GM23338 (cell line): ENCODE data around the gene ZNF662. TPM values are rescaled to one million over a fixed set of nuclear protein-coding genes. Genes with fewer than 3 reads are reported as not detected.
A peak's percentile ranks its signal among the peaks of the same experiment; 100 is the strongest.

ENCODE experiments used
- ATAC-seq: fragments of 200-7000 bp; cut with Tn5 transposase; 3 replicates; pipeline ENCODE4 v1.9.1; 2020
- DNase-seq: peaks from one replicate; pipeline ENCODE4 v3.0.0-alpha.2; 2015; ENCODE audit warnings: low spot score
- H2AFZ ChIP-seq: fragments of 200-600 bp; sonication (generic); 2 replicates; pipeline ENCODE4 v1.8.0; 2016; ENCODE audit warnings: antibody characterized with exemption, mild to moderate bottlenecking, moderate library complexity
- H3F3A ChIP-seq: fragments of 200-600 bp; sonication (generic); replicated peaks from 2 replicates; pipeline ENCODE4 v1.8.0; 2017; ENCODE audit warnings: antibody characterized with exemption, mixed run types, low read depth
- H3K27ac ChIP-seq: fragments of 200-600 bp; sonication (generic); 2 replicates; pipeline ENCODE4 v1.6.1; 2016; ENCODE audit warnings: low read depth
- H3K27me3 ChIP-seq: fragments of 200-600 bp; sonication (generic); 2 replicates; pipeline ENCODE4 v1.8.0; 2016; ENCODE audit warnings: mild to moderate bottlenecking, mixed run types, moderate library complexity; ENCODE audit not compliant: insufficient read depth
- H3K36me3 ChIP-seq: fragments of 200-600 bp; sonication (generic); 2 replicates; pipeline ENCODE4 v1.8.0; 2016; ENCODE audit warnings: mild to moderate bottlenecking; ENCODE audit not compliant: insufficient read depth
- H3K4me1 ChIP-seq: fragments of 200-600 bp; sonication (generic); 2 replicates; pipeline ENCODE4 v1.8.0; 2016; ENCODE audit warnings: mild to moderate bottlenecking, moderate library complexity; ENCODE audit not compliant: insufficient read depth
- H3K4me2 ChIP-seq: fragments of 200-600 bp; sonication (generic); 2 replicates; pipeline ENCODE4 v1.7.1; 2017; ENCODE audit warnings: mixed run types
- H3K4me3 ChIP-seq: fragments of 200-600 bp; sonication (generic); 2 replicates; pipeline ENCODE4 v1.6.1; 2016; ENCODE audit warnings: mixed run types
- H3K79me2 ChIP-seq: fragments of 200-600 bp; sonication (generic); replicated peaks from 2 replicates; pipeline ENCODE4 v1.8.0; 2017; ENCODE audit warnings: mild to moderate bottlenecking; ENCODE audit not compliant: insufficient read depth
- H3K9me2 ChIP-seq: fragments of 200-600 bp; sonication (generic); 2 replicates; pipeline ENCODE4 v1.8.0; 2017; ENCODE audit not compliant: insufficient read depth
- H4K20me1 ChIP-seq: fragments of 200-600 bp; sonication (generic); replicated peaks from 2 replicates; pipeline ENCODE4 v1.8.0; 2017; ENCODE audit warnings: mild to moderate bottlenecking; ENCODE audit not compliant: insufficient read depth
- H3K27ac Mint-ChIP-seq: 2 replicates; pipeline ENCODE4 v1.8.0; 2020; ENCODE audit warnings: inconsistent platforms, mild to moderate bottlenecking, moderate library complexity, mixed read lengths
- H3K27me3 Mint-ChIP-seq: 3 replicates; pipeline ENCODE4 v1.8.0; 2022; ENCODE audit warnings: low read depth, mild to moderate bottlenecking, moderate library complexity, mixed read lengths, inconsistent platforms; ENCODE audit not compliant: insufficient read depth, poor library complexity
- H3K36me3 Mint-ChIP-seq: 3 replicates; pipeline ENCODE4 v1.8.0; 2021; ENCODE audit warnings: low read depth, mild to moderate bottlenecking, inconsistent platforms, moderate library complexity, mixed read lengths
- H3K4me1 Mint-ChIP-seq: 3 replicates; pipeline ENCODE4 v1.8.0; 2020; ENCODE audit warnings: mild to moderate bottlenecking, inconsistent platforms, mixed read lengths
- H3K4me3 Mint-ChIP-seq: 3 replicates; pipeline ENCODE4 v1.8.0; 2021; ENCODE audit warnings: moderate library complexity, mild to moderate bottlenecking, inconsistent platforms, mixed read lengths
- H3K9me3 Mint-ChIP-seq: 3 replicates; pipeline ENCODE4 v1.8.0; 2020; ENCODE audit warnings: moderate library complexity, mild to moderate bottlenecking, inconsistent platforms, mixed read lengths
- CTCF ChIP-seq, 2 experiments: fragments of 200-600 bp in 1 of 2; sonication (generic) in 1 of 2; conservative IDR thresholded peaks; 2 replicates each; pipeline versions ENCODE4 v1.5.1 to v1.6.1; 2016 to 2017; ENCODE audit warnings: antibody characterized with exemption in 2 of 2, low read depth in 2 of 2, mild to moderate bottlenecking in 2 of 2, moderate library complexity in 1 of 2
- ETS1 ChIP-seq: IDR thresholded peaks from 2 replicates; pipeline ENCODE4 v1.6.1; 2016; ENCODE audit warnings: antibody characterized with exemption
- EZH2 ChIP-seq: fragments of 200-600 bp; sonication (generic); IDR thresholded peaks from one replicate; pipeline ENCODE4 v1.8.0; 2017; ENCODE audit warnings: antibody characterized with exemption, mild to moderate bottlenecking, low read depth; ENCODE audit not compliant: unreplicated experiment
- EZH2phosphoT487 ChIP-seq: fragments of 200-600 bp; sonication (generic); IDR thresholded peaks from one replicate; pipeline ENCODE4 v1.8.1; 2018; ENCODE audit warnings: antibody characterized with exemption; ENCODE audit not compliant: unreplicated experiment
- JUNB ChIP-seq: IDR thresholded peaks from one replicate; pipeline ENCODE4 v1.6.1; 2016; ENCODE audit warnings: antibody characterized with exemption; ENCODE audit not compliant: unreplicated experiment
- STAT1 ChIP-seq: IDR thresholded peaks from one replicate; pipeline ENCODE4 v1.6.1; 2016; ENCODE audit warnings: antibody characterized with exemption; ENCODE audit not compliant: unreplicated experiment
- ZNF331 ChIP-seq: fragments of 250-450 bp; sonication (Bioruptor Pico); IDR thresholded peaks from 2 replicates; pipeline ENCODE4 v1.5.0; 2020; ENCODE audit warnings: low read depth, mild to moderate bottlenecking, moderate library complexity
- polyA plus RNA-seq: library from polyadenylated mRNA; unstranded; fragments of >200 nt; fragmentation: Nextera tagmentation; extraction: Ambion mirVana; gene quantifications from 2 replicates; pipeline ENCODE4 v1.2.1, GENCODE V29; 2016
- total RNA-seq: library from RNA; depleted of rRNA; stranded (reverse); fragments of >200 nt; shearing (Covaris generic); gene quantifications from 2 replicates; pipeline ENCODE4 v1.2.3, GENCODE V29; 2014
- TF ChIP-seq, protein P1 (sequence below): IDR thresholded peaks from one replicate; pipeline ENCODE4 v1.6.1; 2018; ENCODE audit warnings: antibody characterized with exemption; ENCODE audit not compliant: unreplicated experiment

ZNF662 gene
- total and polyA plus RNA-seq, 2 experiments from 2014 or later = 0.84 to 1.5 TPM

DNA sequence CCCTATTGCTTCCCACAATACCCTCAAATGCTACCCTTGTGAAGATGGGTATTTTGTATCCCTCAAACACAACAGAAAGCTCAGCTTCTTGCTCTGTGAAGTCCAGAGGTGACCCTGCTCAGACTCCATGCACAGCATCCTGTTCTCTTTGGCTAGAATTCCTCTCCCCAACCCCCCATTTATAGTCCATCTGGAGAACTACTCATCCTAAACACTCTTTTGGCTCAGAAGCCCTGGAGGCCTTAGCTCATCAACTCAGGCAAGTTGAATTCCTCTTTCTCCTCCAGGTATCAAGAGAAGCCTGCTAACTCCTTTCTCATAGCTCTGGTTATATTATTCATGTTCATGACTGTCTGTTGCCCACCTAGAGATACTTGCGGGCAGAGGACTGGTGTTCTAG lies 54.8 kb downstream of the ZNF662 start (continued):
- TF ChIP-seq, protein P1, sequence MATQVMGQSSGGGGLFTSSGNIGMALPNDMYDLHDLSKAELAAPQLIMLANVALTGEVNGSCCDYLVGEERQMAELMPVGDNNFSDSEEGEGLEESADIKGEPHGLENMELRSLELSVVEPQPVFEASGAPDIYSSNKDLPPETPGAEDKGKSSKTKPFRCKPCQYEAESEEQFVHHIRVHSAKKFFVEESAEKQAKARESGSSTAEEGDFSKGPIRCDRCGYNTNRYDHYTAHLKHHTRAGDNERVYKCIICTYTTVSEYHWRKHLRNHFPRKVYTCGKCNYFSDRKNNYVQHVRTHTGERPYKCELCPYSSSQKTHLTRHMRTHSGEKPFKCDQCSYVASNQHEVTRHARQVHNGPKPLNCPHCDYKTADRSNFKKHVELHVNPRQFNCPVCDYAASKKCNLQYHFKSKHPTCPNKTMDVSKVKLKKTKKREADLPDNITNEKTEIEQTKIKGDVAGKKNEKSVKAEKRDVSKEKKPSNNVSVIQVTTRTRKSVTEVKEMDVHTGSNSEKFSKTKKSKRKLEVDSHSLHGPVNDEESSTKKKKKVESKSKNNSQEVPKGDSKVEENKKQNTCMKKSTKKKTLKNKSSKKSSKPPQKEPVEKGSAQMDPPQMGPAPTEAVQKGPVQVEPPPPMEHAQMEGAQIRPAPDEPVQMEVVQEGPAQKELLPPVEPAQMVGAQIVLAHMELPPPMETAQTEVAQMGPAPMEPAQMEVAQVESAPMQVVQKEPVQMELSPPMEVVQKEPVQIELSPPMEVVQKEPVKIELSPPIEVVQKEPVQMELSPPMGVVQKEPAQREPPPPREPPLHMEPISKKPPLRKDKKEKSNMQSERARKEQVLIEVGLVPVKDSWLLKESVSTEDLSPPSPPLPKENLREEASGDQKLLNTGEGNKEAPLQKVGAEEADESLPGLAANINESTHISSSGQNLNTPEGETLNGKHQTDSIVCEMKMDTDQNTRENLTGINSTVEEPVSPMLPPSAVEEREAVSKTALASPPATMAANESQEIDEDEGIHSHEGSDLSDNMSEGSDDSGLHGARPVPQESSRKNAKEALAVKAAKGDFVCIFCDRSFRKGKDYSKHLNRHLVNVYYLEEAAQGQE = no peak

DNA sequence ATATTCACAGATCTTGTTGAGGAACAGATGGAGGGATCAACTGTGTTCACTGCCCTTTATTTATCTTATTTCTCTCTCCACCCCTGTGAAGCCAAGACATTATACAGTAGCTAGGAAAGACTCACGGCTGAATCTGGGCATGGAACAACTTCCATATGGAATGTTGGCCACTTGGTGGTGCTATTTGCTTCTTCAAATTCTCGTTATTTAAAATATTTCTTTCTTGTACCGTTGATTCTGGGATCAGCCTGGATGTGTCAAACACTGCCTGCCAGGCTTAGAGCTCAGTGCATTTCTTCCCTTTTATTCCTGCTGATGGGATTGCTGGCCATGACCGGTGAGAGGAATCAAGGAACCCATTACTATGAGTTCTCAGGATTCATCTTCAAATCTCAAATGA lies 55.7 kb downstream of the ZNF662 start:
- no peaks in the 10 kb centered on the region for H3K4me1 ChIP-seq
- Mint-ChIP-seq H3K9me3 (no peaks in the 10 kb centered on the region; the same call in 2 of the 3 replicates), H3K27ac (no peak overlapping the region), H3K36me3 (no peaks in the 10 kb centered on the region), H3K4me1 (no peaks in the 10 kb centered on the region), H3K27me3 (peaks cover 1% of the 10 kb centered on the region), H3K4me3 (no peak overlapping the region)
- H4K20me1 ChIP-seq = no peaks in the 10 kb centered on the region
- H3F3A ChIP-seq = no peaks in the 10 kb centered on the region
- TF ChIP-seq CTCF (conservative IDR thresholded peaks at IDR 0.05; ENCODE audit: low read depth in 2 of 2) (peak; percentile 75 to 80), STAT1 (no peak)
- DNase-seq (peak; percentile 84), ATAC-seq (peak; percentile 83)
- H3K27me3 ChIP-seq = no peaks in the 10 kb centered on the region
- H3K27ac ChIP-seq = no peak overlapping the region
- H3K4me2 ChIP-seq = no peak overlapping the region
- H3K9me2 ChIP-seq = peaks cover 7% of the 10 kb centered on the region; the same call in 1 of the 2 replicates
- no peak overlapping the region for H2AFZ ChIP-seq
- H3K79me2 ChIP-seq = no peaks in the 10 kb centered on the region
- H3K4me3 ChIP-seq = no peak overlapping the region
- H3K36me3 ChIP-seq = no peaks in the 10 kb centered on the region

- TF ChIP-seq EZH2phosphoT487 = no peak
- no peak for TF ChIP-seq JUNB
- no peak for TF ChIP-seq CTCF (conservative IDR thresholded peaks at IDR 0.05; ENCODE audit: low read depth in 2 of 2)
- no peak for TF ChIP-seq ETS1
- no peak for TF ChIP-seq ZNF331
- TF ChIP-seq STAT1 = no peak
- no peak for TF ChIP-seq EZH2
- TF ChIP-seq, protein P1 = no peak
- Mint-ChIP-seq H3K9me3 (no peaks in the 10 kb centered on the region), H3K27ac (no peak overlapping the region), H3K36me3 (no peaks in the 10 kb centered on the region), H3K27me3 (no peaks in the 10 kb centered on the region), H3K4me3 (no peak overlapping the region), H3K4me1 (no peaks in the 10 kb centered on the region)
- H2AFZ ChIP-seq = no peak overlapping the region
- no peaks in the 10 kb centered on the region for H3K4me1 ChIP-seq
- no peak overlapping the region for H3K4me3 ChIP-seq
- ATAC-seq (no peak), DNase-seq (no peak)
- H3K4me2 ChIP-seq = no peak overlapping the region
- H3K27me3 ChIP-seq = no peaks in the 10 kb centered on the region
- no peak overlapping the region for H3K27ac ChIP-seq
- H3K9me2 ChIP-seq = no peaks in the 10 kb centered on the region
- H3K79me2 ChIP-seq = no peaks in the 10 kb centered on the region
- no peaks in the 10 kb centered on the region for H3K36me3 ChIP-seq
- H3F3A ChIP-seq = no peaks in the 10 kb centered on the region
- no peaks in the 10 kb centered on the region for H4K20me1 ChIP-seq
Measured at GRCh38 chr3:42963269-42963668, 57.3 kb downstream of the ZNF662 start.
